ENCODE data around the gene ATP10A.

- TF ChIP-seq CTCF (IDR thresholded peaks at IDR 0.05; ENCODE audit: poor library complexity) (no peak), EZH2phosphoT487 (IDR thresholded peaks at IDR 0.05; ENCODE audit: low read depth, severe bottlenecking, unreplicated experiment) (no peak), EZH2 (IDR thresholded peaks at IDR 0.05; ENCODE audit: borderline replicate concordance) (no peak)
These were observed 120.9 kb downstream of the ATP10A start for GRCh38 chr15:25742041-25742730.
